ENCODE data around the gene KRT15.

The KRT15 gene

DNA sequence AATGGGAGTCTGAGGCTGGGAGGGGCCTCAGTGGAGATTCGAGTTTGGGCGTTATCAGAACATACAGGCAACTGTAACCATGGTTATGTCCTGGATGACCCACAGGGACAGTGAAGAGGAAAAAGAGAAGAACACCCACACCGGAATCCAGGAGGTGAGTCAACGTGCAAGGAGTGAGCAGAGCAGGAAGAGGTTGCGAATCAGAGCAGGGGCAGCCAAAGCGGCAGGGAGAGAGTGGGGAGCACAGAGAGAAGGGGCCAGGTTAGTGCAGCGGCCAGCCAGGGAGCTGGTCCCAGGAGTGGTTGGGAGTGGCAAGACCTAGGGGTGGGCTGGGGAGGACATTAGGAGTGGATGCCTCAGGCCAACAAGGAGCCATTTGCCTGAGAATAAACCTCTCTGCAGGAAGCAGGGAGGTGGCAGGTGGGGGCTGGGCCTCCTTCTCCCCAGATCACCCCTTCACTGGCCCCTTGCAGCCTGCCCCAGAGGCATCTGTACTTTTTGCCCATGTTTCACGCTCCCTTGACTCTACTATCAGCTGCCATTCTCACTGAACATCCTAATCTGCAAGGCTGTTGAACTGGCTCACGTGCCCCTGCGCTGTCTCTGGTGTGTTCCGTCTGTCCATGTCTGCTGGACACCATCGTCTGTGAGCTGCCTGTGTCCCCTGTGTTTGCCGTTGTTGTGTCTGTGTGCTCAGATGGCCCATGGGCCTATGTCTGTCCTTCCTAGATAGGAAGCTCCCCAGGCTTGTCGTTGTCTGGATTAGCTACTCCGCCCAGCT lies 18.4 kb downstream of the KRT15 start:
- no peak for DNase-seq

GRCh38 chr17:41499714-41500113 lies 19.0 kb downstream of the KRT15 start:
- DNase-seq = no peak

DNA sequence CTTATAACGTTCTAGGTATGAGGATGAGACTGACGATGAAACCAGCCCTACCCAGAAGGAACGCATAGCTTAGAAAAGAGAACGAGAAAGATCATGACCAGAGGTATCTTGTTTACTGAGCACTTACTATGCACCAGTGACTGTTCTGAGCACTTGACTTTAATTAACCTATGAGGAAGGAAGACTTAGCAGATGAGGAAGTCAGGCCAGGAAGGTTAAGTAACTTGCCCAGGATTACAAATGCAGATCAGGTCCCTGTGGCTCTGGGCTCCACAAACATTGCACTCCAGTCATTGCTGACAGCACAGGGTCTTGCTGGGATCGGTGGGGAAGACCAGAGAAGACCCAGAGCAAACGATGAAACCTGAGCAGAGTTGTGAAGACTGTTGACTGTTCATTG lies 20.4 kb downstream of the KRT15 start:
- DNase-seq = no peak

- DNase-seq = peak; percentile 51
Observed at GRCh38 chr17:41496803-41497484, 21.7 kb downstream of the KRT15 start.

DNA sequence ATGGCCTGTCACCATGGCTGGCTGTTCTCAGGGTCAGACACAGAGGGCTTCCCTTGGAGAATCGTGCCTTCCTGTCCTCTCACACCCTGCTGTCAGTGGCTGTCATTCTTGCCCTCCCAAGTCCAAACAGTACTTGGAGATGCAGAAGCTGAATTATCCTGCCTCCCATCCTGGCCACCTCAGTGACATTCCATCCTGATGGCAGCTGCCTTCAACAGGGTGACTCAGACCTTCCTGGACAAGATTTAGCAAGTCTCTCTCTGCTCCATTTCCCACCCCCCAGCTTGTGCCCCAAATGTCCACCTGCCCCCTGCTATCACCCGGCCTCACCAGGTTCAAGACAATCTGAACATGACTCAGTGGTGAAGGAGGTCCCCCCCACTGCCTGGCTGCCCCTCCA lies 24.2 kb downstream of the KRT15 start:
- DNase-seq = no peak

- no peak for DNase-seq
Observed at GRCh38 chr17:41492771-41493170, 25.9 kb downstream of the KRT15 start.

GRCh38 chr17:41492351-41492750 lies 26.3 kb downstream of the KRT15 start:
- no peak for DNase-seq

- DNase-seq = no peak
Observed at GRCh38 chr17:41491476-41491875, 27.2 kb downstream of the KRT15 start.

GRCh38 chr17:41490000-41490990 lies 28.4 kb downstream of the KRT15 start:
- no peak for DNase-seq

DNA sequence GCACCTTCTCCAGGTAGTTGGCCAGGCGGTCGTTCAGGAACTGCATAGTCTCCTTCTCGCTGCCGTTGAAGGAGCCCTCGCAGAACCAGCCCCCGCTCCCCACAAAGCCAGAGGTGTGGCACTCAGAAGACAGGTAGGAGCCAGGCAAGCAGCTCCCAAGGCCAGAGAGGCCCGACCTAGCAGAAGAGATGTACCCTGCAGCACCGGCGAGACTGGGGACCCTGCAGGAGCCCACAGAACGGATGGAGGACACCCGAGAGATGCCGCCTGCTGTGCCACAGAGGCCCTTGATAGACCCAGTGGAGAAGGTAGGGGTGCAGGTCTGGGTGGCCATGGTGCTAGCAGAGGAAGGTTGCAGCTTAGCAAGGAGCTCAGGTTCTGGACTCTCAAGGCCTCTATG lies 29.2 kb downstream of the KRT15 start, which contains the start of gene KRT36:
Gene KRT36, minus strand, starts transcription at position 380 of the 400 bp plus-strand sequence. Its CDS starts 46 bp downstream, at position 334.
- no peak for DNase-seq

DNA sequence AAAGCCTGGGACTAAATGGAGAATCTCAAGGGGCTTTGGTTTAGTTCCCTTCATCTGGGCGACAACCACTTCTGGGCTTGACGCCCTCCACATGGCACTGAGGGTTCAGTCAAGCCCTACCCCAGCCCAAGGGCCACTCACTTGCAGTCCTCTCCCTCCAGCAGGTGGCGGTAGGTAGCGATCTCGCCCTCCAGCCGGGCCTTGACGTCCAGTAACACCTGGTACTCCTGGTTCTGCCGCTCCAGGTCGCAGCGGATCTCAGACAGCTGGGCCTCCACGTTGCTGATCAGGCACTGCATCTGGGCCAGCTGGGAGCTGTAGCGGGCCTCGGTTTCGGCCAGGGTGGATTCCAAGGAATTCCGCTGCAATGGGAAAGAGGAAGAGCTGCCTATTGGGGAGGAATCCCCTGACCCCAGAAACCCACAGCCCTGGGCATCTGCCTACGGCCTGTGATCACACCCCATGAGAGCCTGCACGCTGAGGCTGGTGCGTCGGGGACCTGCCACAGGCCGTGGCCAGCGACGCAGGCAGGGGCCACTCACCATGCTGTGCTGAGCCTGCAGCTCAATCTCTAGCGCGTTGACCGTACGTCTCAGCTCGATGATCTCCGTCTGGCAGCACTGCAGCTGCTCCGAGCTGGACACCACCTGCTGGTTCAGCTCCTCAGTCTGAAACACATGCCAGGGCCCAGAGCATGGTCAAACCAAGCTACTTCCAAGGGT lies 31.7 kb downstream of the KRT15 start:
- DNase-seq = peak; percentile 61

- DNase-seq = no peak
Observed at GRCh38 chr17:41486316-41486715, 32.4 kb downstream of the KRT15 start.

- no peak for DNase-seq
Observed at GRCh38 chr17:41484920-41485904, 33.5 kb downstream of the KRT15 start.

GRCh38 chr17:41483991-41484826 lies 34.5 kb downstream of the KRT15 start:
- DNase-seq = no peak

DNA sequence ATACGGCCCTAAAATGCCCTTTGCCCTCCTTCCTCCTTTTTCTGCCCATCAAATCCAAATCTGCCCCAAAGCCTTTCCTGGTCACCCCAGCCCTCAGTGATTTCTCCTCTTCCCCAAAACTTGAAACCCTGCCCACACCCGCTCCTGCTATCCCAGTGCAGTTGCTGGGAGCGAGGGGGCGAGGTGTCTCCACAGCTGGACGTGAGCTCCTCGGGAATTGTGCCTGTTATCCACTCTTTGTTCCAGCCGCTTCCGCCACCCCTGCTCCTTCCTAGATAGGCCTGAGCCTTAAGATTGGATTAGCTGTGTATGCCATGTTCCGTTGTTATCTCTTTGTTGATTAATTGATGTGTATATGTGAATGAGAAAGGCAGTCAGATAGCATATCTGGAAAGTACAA lies 35.2 kb downstream of the KRT15 start:
- no peak for DNase-seq

DNA sequence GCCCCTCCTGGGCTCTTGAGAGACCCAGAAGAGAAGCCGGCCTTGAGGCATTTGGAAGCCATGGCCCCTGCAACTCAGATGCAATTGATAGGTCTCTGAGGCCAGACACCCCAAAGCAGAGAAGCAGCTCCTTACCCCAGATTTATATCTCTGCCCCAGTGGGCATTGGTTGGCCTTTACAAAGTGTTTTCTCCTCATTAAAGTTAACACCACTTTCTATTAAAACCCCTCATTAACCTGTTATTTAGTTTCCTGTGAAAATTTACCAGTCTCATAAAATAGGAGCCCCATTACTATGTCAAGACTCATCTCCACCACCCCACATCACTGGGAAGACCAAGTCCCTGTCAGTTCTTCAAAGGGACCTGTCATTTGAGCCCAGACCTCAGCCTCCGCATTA lies 37.7 kb downstream of the KRT15 start, which contains the start of gene KRT35:
Gene KRT35, minus strand, starts transcription at position 116 of the 400 bp plus-strand sequence. Its CDS starts 54 bp downstream, at position 62.
- DNase-seq = no peak

GRCh38 chr17:41480581-41480980 lies 38.1 kb downstream of the KRT15 start:
- DNase-seq = no peak

- DNase-seq = no peak
Observed at GRCh38 chr17:41480136-41480535, 38.6 kb downstream of the KRT15 start.

- DNase-seq = no peak
Observed at GRCh38 chr17:41478237-41478636, 40.5 kb downstream of the KRT15 start.
